ENCODE measurements around the gene PRAMEF14.
"Not testable (repeated sequence)": the region's sequence is repeated elsewhere in the genome, so short reads cannot be mapped to it uniquely, and the experiment has no call there.

The PRAMEF14 gene, protein sequence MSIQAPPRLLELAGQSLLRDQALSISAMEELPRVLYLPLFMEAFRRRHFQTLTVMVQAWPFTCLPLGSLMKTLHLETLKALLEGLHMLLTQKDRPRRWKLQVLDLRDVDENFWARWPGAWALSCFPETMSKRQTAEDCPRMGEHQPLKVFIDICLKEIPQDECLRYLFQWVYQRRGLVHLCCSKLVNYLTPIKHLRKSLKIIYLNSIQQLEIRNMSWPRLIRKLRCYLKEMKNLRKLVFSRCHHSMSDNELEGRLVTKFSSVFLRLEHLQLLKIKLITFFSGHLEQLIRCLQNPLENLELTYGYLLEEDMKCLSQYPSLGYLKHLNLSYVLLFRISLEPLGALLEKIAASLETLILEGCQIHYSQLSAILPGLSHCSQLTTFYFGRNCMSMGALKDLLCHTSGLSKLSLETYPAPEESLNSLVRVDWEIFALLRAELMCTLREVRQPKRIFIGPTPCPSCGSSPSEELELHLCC

DNA sequence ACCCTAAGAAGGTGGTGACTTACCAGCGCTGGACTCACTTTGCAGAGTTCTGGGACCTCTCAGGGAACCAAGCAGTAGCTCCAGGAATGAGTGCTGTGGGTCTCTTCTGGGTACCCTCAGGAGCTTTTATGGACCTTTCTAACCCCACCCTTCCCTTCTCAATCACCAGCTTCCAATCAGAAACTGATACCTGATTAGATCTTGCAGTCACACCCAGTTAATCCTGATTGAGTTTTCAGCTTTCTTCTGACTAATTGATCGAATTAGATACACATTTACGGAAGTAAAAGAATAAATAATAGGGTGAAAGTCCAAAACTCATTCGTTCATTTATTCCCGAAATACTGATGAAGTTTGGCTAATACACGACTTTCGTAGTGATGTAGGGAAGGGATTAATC lies at the start of gene PRAMEF14:
PRAMEF14 (minus strand) TSS at position 101 of the 400 bp plus-strand sequence. CDS start 1,820 bp downstream, outside the sequence.
- not testable (repeated sequence) for DNase-seq (ENCODE audit: low spot score)

DNA sequence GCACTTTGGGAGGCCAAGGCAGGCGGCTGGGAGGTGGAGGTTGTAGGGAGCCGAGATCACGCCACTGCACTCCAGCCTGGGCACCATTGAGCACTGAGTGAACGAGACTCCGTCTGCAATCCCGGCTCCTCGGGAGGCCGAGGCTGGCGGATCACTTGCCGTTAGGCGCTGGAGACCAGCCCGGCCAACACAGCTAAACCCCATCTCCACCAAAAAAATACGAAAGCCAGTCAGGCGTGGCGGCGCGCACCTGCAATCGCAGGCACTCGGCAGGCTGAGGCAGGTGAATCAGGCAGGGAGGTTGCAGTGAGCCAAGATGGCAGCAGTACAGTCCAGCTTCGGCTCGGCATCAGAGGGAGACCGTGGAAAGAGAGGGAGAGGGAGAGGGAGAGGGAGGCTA lies 48.4 kb upstream of the PRAMEF14 start:
- DNase-seq (ENCODE audit: low spot score): not testable (repeated sequence)

DNA sequence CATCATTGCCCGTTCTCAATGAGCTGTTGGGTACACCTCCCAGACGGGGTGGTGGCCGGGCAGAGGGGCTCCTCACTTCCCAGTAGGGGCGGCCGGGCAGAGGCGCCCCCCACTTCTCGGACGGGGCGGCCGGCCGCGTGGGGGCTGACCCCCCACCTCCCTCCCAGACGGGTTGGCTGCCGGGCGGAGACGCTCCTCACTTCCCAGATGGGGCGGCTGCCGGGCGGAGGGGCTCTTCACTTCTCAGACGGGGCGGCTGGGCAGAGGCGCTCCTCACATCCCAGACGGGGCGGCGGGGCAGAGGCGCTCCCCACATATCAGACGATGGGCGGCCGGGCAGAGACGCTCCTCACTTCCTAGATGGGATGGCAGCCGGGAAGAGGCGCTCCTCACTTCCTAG lies 47.8 kb upstream of the PRAMEF14 start:
- DNase-seq (ENCODE audit: low spot score): not testable (repeated sequence)

DNA sequence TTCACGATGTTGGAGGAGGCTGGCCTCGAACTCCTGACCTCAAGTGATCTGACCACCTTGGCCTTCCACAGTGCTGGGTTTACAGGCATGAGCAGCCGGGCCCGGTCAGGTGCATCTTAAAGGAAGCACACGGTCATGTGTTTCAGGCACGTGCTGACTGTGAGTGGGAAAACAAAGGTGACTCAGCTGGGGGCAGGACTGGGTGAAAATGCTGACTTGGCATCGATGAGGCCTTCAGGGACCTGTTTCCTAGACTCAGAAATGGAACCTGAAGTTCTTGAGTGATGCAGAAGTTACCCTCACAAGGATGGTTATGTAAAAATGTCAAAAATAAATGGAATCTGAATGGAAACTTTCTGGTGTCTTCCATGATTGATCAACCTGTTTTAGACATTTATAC lies 46.1 kb upstream of the PRAMEF14 start:
- DNase-seq (ENCODE audit: low spot score): not testable (repeated sequence)

DNA sequence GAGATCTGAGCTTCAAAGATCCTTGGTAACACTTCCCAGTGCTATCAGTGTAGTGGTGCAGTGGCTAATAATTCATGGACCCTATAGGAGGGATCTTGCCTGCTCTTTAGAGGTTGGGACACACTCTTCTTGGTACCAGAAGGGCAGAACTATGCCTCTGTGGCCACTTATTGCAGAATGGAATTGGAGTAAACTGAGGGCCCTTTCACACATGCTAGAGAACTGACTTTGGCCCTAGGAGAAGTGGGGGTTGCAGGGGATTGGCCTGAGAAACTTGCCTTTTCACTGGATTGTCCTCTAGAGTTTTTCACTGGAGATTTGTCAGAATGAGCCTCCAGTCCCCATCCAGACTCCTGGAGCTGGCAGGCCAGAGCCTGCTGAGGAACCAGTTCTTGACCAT lies 42.4 kb upstream of the PRAMEF14 start, which contains the start of gene PRAMEF17:
PRAMEF17 (plus strand) TSS at position 301 of the 400 bp plus-strand sequence; CDS start at position 327, 26 bp downstream.
- DNase-seq (ENCODE audit: low spot score): not testable (repeated sequence)

DNA sequence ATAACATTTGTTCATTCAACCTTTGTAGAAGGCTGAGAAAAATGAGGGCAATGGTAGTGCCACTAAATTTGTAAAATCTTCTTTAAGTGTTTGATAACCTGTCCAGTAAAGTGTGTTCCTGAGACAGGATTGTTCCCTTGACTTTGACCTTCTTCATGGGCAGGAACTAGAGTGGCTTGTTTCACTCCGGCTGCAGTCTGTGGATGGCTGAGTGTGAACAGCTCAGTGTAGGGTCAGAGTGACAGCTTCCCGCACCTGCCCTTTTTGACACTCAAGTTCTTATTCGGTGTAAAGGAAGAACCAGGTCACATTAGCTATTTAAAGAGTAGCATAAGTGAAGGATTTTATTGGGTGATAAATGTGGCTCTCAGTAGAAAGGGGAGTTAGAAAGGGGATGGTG lies 33.4 kb upstream of the PRAMEF14 start:
- not testable (repeated sequence) for DNase-seq (ENCODE audit: low spot score)

DNA sequence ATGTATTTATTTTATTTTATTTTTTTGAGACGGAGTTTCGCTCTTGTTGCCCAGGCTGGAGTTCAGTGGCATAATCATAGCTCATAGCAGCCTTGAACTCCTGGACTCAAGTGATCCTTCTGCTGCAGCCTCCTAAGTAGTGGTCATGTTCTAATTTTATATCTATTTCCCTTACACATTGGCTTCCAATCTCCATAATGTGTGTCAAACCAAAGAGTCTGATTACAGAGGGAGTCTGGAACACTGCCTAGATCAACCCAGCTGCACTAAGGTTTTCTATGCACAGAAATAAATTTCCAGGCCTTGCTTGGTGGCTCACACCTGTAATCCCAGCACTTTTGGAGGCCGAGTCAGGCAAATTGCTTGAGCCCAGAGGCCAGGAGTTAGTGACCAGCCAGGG lies 32.0 kb upstream of the PRAMEF14 start:
- DNase-seq (ENCODE audit: low spot score): not testable (repeated sequence)

DNA sequence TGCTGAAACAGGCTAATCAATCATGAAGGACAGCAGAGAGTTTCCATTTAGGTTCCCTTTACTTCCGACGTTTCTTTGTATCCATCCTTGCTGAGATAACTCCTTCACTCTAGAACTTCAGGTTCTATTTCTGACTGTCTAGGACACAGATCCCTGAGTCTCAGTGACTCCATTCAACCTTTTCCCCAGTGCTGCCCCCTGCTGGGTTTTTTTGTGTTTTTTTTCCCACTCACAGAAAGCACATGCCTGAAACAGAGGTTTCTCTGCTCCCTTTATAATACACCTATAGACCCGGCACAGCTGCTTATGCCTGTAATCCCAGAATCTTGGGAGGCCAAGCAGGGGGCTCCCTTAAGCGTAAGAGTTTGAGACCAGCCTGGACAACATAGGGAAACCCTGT lies 21.6 kb upstream of the PRAMEF14 start:
- peak; percentile 19 for DNase-seq (ENCODE audit: low spot score)

DNA sequence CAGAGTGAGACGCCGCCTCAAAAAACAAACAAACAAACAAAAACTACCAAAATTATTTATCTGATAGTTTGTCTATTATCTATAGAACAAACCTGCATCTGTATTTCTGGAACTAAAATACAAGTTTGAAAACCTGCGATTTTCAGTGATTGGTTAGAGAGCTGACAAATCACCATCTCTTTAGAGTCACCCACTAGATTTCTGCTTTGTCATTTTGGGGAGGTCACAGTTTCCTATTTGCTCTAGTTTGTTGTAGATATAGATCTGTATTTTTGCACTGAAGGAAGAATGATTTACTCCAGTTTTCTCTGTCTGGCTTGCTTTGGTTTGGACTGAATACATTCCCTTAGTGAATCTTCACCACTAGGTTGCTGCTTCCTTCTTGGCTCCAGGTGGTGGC lies 19.6 kb upstream of the PRAMEF14 start:
- not testable (repeated sequence) for DNase-seq (ENCODE audit: low spot score)

DNA sequence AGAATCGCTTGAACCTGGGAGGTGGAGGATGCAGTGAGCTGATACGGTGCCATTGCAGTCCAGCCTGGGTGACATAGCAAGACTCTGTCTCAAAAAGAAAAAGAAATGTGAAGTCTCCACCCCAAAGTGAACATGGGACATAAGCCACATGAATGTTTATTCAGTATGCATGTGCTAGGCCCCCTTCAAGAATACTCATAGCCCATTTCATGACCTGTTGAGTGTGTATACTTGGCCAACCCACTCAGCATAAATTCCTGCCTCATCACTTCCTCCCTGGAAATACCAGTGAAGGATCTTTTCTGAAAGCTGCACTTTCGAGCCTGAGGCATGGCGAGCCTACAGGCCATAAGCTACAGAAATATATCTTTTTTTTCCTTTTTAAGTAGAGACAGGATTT lies 18.0 kb upstream of the PRAMEF14 start:
- DNase-seq (ENCODE audit: low spot score): not testable (repeated sequence)

DNA sequence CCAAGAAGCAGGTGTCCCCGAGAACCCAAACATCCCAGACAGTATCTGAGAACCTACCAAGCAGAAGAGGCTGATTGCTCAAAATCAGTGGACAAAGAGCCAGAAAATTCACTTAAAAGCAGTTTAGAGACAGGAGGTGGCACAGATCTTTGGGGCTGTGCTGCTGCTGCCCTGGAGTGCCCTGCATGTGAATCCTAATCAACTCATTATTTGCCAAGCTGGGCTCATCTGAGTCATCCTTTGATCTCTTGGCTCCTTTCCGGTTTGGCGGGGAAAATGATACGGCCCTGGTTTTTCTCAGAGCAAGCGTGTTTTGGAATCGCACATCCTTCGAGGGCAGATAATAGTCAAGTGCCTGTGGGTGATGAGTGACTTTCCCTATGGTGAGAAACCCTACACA lies 15.4 kb upstream of the PRAMEF14 start:
- not testable (repeated sequence) for DNase-seq (ENCODE audit: low spot score)

DNA sequence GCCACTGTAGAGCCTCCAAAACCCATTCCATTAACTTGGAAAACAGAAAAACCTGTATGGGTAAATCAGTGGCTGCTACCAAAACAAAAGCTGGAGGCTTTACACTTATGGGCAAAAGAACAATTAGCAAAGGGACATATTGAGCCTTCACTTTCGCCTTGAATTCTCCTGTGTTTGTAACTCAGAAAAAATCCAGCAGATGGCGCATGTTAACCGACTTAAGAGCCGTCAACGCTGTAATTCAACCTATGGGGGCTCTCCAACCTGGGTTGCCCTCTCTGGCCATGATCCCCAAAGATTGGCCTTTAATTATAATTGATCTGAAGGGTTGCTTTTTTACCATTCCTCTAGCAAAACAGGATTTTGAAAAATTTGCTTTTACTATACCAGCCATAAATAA lies 9.8 kb upstream of the PRAMEF14 start:
- DNase-seq (ENCODE audit: low spot score): peak; percentile 51

DNA sequence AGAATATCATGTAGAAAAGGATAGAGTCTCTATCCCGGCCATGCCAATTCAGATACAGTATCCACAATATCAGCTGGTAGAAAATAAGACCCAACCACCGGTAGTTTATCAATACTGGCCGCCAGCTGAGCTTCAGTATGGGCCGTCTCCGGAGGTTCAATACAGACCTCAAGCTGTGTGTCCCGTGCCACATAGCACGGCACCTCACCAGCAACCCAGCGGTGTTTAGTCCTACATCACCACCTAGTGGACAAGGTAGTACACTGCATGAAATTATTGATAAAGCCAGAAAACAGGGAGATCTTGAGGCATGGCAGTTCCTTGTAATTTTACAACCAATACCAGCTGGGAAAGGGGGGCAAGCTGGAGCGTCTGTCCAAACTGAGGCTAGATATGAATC lies 7.5 kb upstream of the PRAMEF14 start:
- DNase-seq (ENCODE audit: low spot score): not testable (repeated sequence)

DNA sequence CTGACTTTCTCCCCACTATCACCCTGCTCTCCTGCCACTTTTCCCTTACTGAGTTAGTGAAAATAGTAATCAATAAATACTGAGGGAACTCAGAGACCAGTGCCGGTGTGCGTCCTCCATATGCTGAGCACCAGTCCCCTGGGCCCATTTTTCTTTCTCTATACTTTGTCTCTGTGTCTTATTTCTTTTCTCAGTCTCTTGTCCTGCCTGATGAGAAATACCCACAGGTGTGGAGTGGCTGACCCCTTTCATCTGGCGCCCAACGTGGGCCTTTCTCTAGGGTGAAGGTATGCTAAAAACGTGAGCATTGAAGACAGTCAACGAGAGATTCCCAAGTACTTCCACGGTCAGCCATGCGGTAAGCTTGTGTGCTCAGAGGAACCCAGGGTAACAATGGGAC lies 6.5 kb upstream of the PRAMEF14 start:
- not testable (repeated sequence) for DNase-seq (ENCODE audit: low spot score)

DNA sequence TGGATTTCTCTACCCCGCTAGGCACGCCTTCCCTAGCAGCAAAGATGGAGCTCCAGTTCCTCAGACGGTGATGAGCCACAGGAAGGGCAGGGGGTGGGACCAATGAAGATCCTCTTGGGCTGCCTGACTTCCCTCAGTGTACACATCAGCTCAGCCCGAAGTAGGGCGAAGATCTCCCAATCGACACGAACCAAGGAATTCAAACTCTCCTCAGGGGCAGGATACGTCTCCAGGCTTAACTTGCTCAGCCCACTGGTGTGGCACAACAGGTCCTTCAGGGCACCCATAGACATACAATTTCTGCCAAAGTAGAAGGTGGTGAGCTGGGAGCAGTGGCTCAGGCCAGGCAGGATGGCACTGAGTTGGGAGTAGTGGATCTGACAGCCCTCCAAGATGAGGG lies 4.4 kb downstream of the PRAMEF14 start:
- DNase-seq (ENCODE audit: low spot score): not testable (repeated sequence)

DNA sequence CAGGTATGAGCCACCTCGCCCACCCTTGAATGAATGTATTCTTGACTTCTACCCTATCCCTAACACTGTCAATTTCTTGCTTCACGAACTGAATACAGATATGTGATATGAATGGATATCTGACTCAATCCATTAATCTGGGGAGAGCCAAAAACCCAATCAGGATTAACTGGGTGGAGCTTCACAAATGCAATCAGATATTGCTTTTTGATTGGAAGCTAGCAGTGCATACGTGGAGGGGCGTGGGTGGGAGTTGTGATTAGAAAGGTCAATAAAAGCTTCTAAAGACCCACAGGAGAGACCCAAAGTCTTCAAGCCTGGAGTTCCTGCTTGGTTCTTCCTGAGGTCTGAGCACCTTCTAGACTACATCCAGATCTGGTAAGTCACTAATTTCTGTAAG lies 31.7 kb downstream of the PRAMEF14 start, which contains the start of gene PRAMEF15:
PRAMEF15 (plus strand) TSS at position 301 of the 400 bp plus-strand sequence. CDS start 2,827 bp downstream, outside the sequence.
- DNase-seq (ENCODE audit: low spot score): not testable (repeated sequence)

DNA sequence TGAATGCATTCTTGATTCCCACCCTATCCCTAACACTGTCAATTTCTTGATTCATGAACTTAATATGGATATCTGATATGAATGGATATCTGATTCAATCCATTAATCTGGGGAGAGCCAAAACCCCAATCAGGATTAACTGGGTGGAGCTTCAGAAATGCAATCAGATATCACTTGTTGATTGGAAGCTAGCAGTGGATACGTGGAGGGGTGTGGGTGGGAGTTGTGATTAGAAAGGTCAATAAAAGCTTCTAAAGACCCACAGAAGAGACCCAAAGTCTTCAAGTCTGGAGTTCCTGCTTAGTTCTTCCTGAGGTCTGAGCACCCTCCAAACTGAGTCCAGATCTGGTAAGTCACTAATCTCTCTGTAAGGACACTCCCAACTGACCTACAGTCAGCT lies 43.7 kb downstream of the PRAMEF14 start, which contains the start of gene PRAMEF33:
PRAMEF33 (plus strand) TSS at position 301 of the 400 bp plus-strand sequence. CDS start 2,416 bp downstream, outside the sequence.
- not testable (repeated sequence) for DNase-seq (ENCODE audit: low spot score)

DNA sequence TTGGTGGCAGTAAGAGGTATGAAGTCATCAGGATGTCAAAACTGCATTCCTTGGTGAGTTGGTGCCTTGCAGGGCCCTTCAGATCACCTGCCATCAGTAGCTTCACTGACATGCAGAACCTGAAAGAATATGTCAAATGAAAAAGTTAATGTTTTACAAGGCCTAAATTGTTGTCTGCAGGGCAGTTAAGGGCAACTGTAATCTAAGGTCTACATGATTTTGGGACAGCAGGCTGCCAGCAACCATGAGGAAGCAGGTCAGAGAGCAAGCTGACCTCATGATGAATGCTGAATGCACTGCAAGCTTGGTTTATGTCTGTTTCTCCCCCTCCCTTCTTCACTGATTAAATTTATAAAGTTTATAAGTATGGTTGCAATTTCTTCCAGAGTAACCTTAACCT lies 44.7 kb downstream of the PRAMEF14 start:
- DNase-seq (ENCODE audit: low spot score): not testable (repeated sequence)

DNA sequence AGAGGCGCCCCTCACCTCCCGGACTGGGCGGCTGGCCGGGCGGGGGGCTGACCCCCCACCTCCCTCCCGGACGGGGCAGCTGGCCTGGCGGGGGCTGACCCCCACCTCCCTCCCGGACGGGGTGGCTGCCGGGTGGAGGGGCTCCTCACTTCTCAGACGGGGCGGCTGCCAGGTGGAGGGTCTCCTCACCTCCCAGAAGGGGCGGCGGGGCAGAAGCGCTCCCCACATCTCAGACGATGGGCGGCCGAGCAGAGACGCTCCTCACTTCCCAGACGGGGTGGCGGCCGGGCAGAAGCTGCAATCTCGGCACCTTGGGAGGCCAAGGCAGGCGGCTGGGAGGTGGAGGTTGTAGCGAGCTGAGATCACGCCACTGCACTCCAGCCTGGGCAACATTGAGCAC lies 48.2 kb downstream of the PRAMEF14 start:
- not testable (repeated sequence) for DNase-seq (ENCODE audit: low spot score)

DNA sequence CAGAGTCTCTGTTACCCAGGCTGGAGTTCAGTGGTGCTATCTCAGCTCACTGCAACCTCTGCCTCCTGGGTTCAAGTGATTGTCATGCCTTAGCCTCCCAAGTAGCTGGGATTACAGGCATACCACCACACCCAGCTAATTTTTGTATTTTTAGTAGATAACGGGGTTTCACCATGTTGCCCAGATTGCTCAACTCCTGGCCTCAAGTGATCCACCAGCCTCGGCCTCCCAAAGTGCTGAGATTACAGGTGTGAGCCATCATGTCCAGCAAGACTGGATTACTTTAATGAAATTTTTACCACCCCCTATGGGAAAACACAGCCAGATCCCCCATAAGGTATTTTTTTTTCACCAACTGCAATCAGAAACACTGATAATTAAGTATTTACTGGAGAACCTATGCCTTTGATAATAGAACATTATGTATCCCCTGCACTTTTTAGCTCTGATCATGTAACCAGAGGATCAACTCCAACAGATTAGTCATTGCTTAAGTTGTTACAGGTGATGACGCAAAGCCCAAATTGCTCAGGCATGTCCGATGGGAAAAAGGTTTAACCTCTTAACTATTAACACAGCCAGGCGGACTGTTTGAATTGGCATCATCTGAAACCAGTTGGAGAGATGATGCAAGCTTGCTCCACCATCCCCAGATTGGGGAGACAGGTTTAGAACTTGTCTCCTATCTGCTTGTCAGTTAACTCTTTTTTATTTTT lies 49.6 kb downstream of the PRAMEF14 start:
- not testable (repeated sequence) for DNase-seq (ENCODE audit: low spot score)
